Endothelial cell of umbilical vein (primary cell): ENCODE data around the gene DCLK3. TPM values are rescaled to one million over a fixed set of nuclear protein-coding genes. Genes with fewer than 3 reads are reported as not detected.

Experiments used
- BruUV-seq: library from RNA; stranded (reverse); fragments of 400-500 nt; replicated peaks from 2 replicates; lab custom pipeline; 2021; lab: Mats Ljungman, UMichigan
- CTCF ChIA-PET: fragments of 300-600, 350-600 bp; sonication (Branson Sonifier 250); formaldehyde crosslinking; loops from one replicate; lab custom pipeline; 2021; ENCODE audit warnings: antibody characterized with exemption, inconsistent platforms; lab: Charles Lee
- POLR2A ChIA-PET: fragments of 300-600, 350-600 bp; sonication (Branson Sonifier 250); formaldehyde crosslinking; loops from one replicate; lab custom pipeline; 2021; ENCODE audit warnings: antibody characterized with exemption, inconsistent platforms; lab: Charles Lee
- DNase-seq: peaks from one replicate; pipeline ENCODE4 v3.0.0-alpha.2; 2011; ENCODE audit warnings: low read depth, low spot score
- FAIRE-seq: peaks from 2 replicates; lab custom pipeline; 2011; peaks lifted over from hg19 to GRCh38; lab: Jason Lieb, UNC
- H2AFZ ChIP-seq: 2 replicates; pipeline ENCODE4 v1.6.0; 2012; ENCODE audit warnings: low read depth, low read length, control low read depth, inconsistent platforms
- H3K27ac ChIP-seq: 2 replicates; pipeline ENCODE4 v1.5.1; 2011; ENCODE audit warnings: low read depth, mild to moderate bottlenecking, control low read depth, low read length, moderate library complexity; ENCODE audit not compliant: insufficient read depth
- H3K27me3 ChIP-seq, 2 experiments: 2 replicates each; pipeline versions ENCODE4 v1.6.0 to v1.6.1; 2011; ENCODE audit warnings: low read length in 2 of 2, mixed read lengths in 1 of 2; ENCODE audit not compliant: control insufficient read depth in 2 of 2, insufficient read depth in 2 of 2
- H3K36me3 ChIP-seq, 2 experiments: 2 replicates in 1 of 2; 3 replicates in 1 of 2; pipeline ENCODE4 v1.5.1; 2011; ENCODE audit warnings: low read length in 2 of 2, mild to moderate bottlenecking in 1 of 2, moderate library complexity in 1 of 2; ENCODE audit not compliant: control insufficient read depth in 2 of 2, insufficient read depth in 2 of 2; ENCODE audit errors: extremely low read depth in 1 of 2
- H3K4me1 ChIP-seq: 3 replicates; pipeline ENCODE4 v1.5.1; 2011; ENCODE audit warnings: mild to moderate bottlenecking, low read length; ENCODE audit not compliant: control insufficient read depth, insufficient read depth; ENCODE audit errors: extremely low read depth
- H3K4me2 ChIP-seq: 2 replicates; pipeline ENCODE4 v1.6.1; 2011; ENCODE audit warnings: low read length, control low read depth, mixed read lengths; ENCODE audit not compliant: insufficient read depth
- H3K4me3 ChIP-seq, 3 experiments: fragments of 200-600 bp in 1 of 3; sonication (generic), shearing (Covaris generic) in 1 of 3; replicated peaks in 1 of 3; 2 replicates each; pipeline ENCODE4 v1.5.1; 2011 to 2016; ENCODE audit warnings: control low read depth in 3 of 3, low read length in 3 of 3, mild to moderate bottlenecking in 2 of 3, inconsistent platforms in 1 of 3, low read depth in 1 of 3, moderate library complexity in 1 of 3; ENCODE audit not compliant: insufficient read depth in 1 of 3
- H3K79me2 ChIP-seq: 2 replicates; pipeline ENCODE4 v1.6.0; 2012; ENCODE audit warnings: low read length, inconsistent platforms; ENCODE audit not compliant: control insufficient read depth, insufficient read depth
- H3K9ac ChIP-seq: replicated peaks from 2 replicates; pipeline ENCODE3; 2011; ENCODE audit warnings: low read length, control low read depth; ENCODE audit not compliant: insufficient read depth; ENCODE audit errors: extremely low read depth
- H3K9me1 ChIP-seq: replicated peaks from 3 replicates; pipeline ENCODE4 v1.6.0; 2011; ENCODE audit warnings: mild to moderate bottlenecking, low read length; ENCODE audit not compliant: control insufficient read depth, insufficient read depth; ENCODE audit errors: extremely low read depth
- H3K9me3 ChIP-seq: replicated peaks from 2 replicates; pipeline ENCODE4 v1.5.1; 2012; ENCODE audit warnings: low read length, inconsistent platforms; ENCODE audit not compliant: control insufficient read depth, insufficient read depth
- H4K20me1 ChIP-seq: replicated peaks from 2 replicates; pipeline ENCODE3; 2011; ENCODE audit warnings: mild to moderate bottlenecking, low read length; ENCODE audit not compliant: control insufficient read depth, insufficient read depth; ENCODE audit errors: extremely low read depth
- EZH2 ChIP-seq: IDR thresholded peaks from 2 replicates; pipeline ENCODE4 v1.6.1; 2012; ENCODE audit warnings: borderline replicate concordance, low read depth, mild to moderate bottlenecking, moderate library complexity, low read length, inconsistent platforms; ENCODE audit not compliant: severe bottlenecking
- FOS ChIP-seq: IDR thresholded peaks from 2 replicates; pipeline ENCODE4 v1.6.1; 2011; ENCODE audit warnings: mild to moderate bottlenecking, low read length, moderate library complexity, borderline replicate concordance; ENCODE audit not compliant: insufficient read depth
- GATA2 ChIP-seq: IDR thresholded peaks from 2 replicates; pipeline ENCODE4 v1.7.0; 2011; ENCODE audit warnings: low read depth, mild to moderate bottlenecking, moderate library complexity, mixed read lengths, low read length; ENCODE audit not compliant: insufficient read length, insufficient read depth
- JUN ChIP-seq: IDR thresholded peaks from 2 replicates; pipeline ENCODE4 v1.6.1; 2011; ENCODE audit warnings: borderline replicate concordance, low read depth; ENCODE audit not compliant: insufficient read length, insufficient read depth
- MYC ChIP-seq: IDR thresholded peaks from one replicate; pipeline ENCODE4 v1.6.1; 2011; ENCODE audit warnings: mild to moderate bottlenecking, low read depth, low read length
- POLR2A ChIP-seq: IDR thresholded peaks from 2 replicates; pipeline ENCODE4 v1.6.1; 2012; ENCODE audit warnings: low read depth, mild to moderate bottlenecking, control low read depth, low read length
- POLR2AphosphoS5 ChIP-seq: IDR thresholded peaks from 2 replicates; pipeline ENCODE4 v1.6.1; 2012; ENCODE audit warnings: low read depth, mild to moderate bottlenecking, control low read depth, low read length, moderate library complexity; ENCODE audit not compliant: insufficient read depth
- dilution Hi-C: fragments of 300-500 bp; cut with MboI; formaldehyde crosslinking; loops from one replicate; pipeline ENCODE4 v1.15.0; 2019; ENCODE audit warnings: low sequenced_read_pairs; ENCODE audit not compliant: extremely low pct_ligation_motif_present
- intact Hi-C: fragments of 100-400 bp; cut with micrococcal nuclease; formaldehyde crosslinking; loops from one replicate; pipeline ENCODE4 v1.10.0; 2022
- polyA plus RNA-seq, 4 experiments: library from polyadenylated mRNA; depleted of rRNA in 3 of 4; stranded (reverse) in 3 of 4; unstranded in 1 of 4; fragments of >200 nt; gene quantifications; 2 replicates each; pipeline versions ENCODE4 v1.2.1 to v1.2.3, GENCODE V29; 2011 to 2012; ENCODE audit warnings: missing spikeins in 1 of 4
- total RNA-seq: library from RNA; stranded (reverse); gene quantifications from 2 replicates; pipeline ENCODE4 v1.2.3, GENCODE V29; 2021
- TF ChIP-seq, protein P1 (sequence below): IDR thresholded peaks from 2 replicates; pipeline ENCODE4 v1.6.1; 2011; ENCODE audit not compliant: insufficient read depth, insufficient read length
- TF ChIP-seq, protein P2 (sequence below), 2 donors: IDR thresholded peaks; 1 replicate in 1 of 2; 2 replicates in 1 of 2; pipeline ENCODE4 v1.5.1; 2011; ENCODE audit warnings: low read length in 2 of 2, mild to moderate bottlenecking in 2 of 2, moderate library complexity in 2 of 2, control low read depth in 1 of 2, inconsistent platforms in 1 of 2, low read depth in 1 of 2; ENCODE audit not compliant: insufficient read depth in 1 of 2; ENCODE audit errors: extremely low read depth in 1 of 2

Gene DCLK3
- total and polyA plus RNA-seq, 2 donors (not counting 3 experiments of a cell fraction or from before 2014, with no cell fraction given), result not detected

DNA sequence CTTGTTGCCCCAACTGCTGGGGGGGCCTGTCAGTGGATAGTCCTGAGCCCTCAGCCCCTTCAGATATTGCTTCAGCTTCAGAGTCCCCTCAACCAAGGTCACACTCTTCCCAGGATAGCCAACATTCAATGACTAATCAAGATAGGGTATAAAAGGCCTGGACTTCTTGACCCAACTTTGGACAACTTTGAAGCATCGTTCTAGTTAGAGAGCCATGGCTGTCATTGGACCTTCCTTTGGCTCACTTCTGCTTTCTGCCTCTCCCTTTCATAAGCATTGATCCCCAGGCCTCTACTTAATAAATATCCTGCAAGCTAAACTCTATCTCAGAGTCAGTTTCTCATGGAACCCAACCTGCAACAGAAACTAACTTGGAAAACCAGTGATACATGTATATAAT, 31.3 kb upstream of the DCLK3 start:
- dilution Hi-C loops, result no loop called here
- Histone ChIP-seq H4K20me1 (no peaks in the 10 kb centered on the region), H3K4me3 (no peak overlapping the region), H3K36me3 (no peaks in the 10 kb centered on the region), H3K27me3 (no peaks in the 10 kb centered on the region), H3K9me3 (no peaks in the 10 kb centered on the region), H3K4me1 (no peaks in the 10 kb centered on the region), H3K9me1 (no peaks in the 10 kb centered on the region), H3K79me2 (no peaks in the 10 kb centered on the region), H3K27ac (no peak overlapping the region), H3K4me2 (no peak overlapping the region), H3K9ac (no peak overlapping the region), H2AFZ (no peak overlapping the region)
- no TSS peak for BruUV-seq
- CTCF ChIA-PET, result no interaction called here
- intact Hi-C loops, result no loop called here
- POLR2A ChIA-PET, result no interaction called here
- FAIRE-seq (no peak), DNase-seq (no peak)
- TF ChIP-seq POLR2AphosphoS5, result no peak
- TF ChIP-seq, protein P1, sequence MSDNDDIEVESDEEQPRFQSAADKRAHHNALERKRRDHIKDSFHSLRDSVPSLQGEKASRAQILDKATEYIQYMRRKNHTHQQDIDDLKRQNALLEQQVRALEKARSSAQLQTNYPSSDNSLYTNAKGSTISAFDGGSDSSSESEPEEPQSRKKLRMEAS, result no peak
- no peak for TF ChIP-seq FOS
- TF ChIP-seq, protein P2, sequence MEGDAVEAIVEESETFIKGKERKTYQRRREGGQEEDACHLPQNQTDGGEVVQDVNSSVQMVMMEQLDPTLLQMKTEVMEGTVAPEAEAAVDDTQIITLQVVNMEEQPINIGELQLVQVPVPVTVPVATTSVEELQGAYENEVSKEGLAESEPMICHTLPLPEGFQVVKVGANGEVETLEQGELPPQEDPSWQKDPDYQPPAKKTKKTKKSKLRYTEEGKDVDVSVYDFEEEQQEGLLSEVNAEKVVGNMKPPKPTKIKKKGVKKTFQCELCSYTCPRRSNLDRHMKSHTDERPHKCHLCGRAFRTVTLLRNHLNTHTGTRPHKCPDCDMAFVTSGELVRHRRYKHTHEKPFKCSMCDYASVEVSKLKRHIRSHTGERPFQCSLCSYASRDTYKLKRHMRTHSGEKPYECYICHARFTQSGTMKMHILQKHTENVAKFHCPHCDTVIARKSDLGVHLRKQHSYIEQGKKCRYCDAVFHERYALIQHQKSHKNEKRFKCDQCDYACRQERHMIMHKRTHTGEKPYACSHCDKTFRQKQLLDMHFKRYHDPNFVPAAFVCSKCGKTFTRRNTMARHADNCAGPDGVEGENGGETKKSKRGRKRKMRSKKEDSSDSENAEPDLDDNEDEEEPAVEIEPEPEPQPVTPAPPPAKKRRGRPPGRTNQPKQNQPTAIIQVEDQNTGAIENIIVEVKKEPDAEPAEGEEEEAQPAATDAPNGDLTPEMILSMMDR (IDR thresholded peaks at IDR 0.05; ENCODE audit: extremely low read depth in 1 of 2, insufficient read depth in 1 of 2, low read depth in 1 of 2, low read length in 2 of 2), result no peak
- no peak for TF ChIP-seq JUN
- no peak for TF ChIP-seq POLR2A
- no peak for TF ChIP-seq GATA2
- no peak for TF ChIP-seq MYC
- TF ChIP-seq EZH2, result no peak
